Glutamatergic neuron (in vitro differentiated cells): ENCODE data around the gene ATP5PD. TPM values are rescaled to one million over a fixed set of nuclear protein-coding genes. Genes with fewer than 3 reads are reported as not detected.
"Not testable (repeated sequence)": the region's sequence is repeated elsewhere in the genome, so short reads cannot be mapped to it uniquely, and the experiment has no call there.

ENCODE experiments used
- DNase-seq: peaks from one replicate; pipeline ENCODE4 v3.0.0; 2022
- H3K27ac Mint-ChIP-seq: one replicate; pipeline ENCODE4 v1.8.0; 2020; ENCODE audit warnings: mild to moderate bottlenecking, mixed read lengths, inconsistent platforms; ENCODE audit not compliant: unreplicated experiment
- H3K27me3 Mint-ChIP-seq: one replicate; pipeline ENCODE4 v1.8.0; 2020; ENCODE audit warnings: mild to moderate bottlenecking, moderate library complexity, mixed read lengths, inconsistent platforms; ENCODE audit not compliant: unreplicated experiment
- H3K36me3 Mint-ChIP-seq: one replicate; pipeline ENCODE4 v1.8.0; 2020; ENCODE audit warnings: mild to moderate bottlenecking, mixed read lengths, inconsistent platforms; ENCODE audit not compliant: unreplicated experiment
- H3K4me1 Mint-ChIP-seq: one replicate; pipeline ENCODE4 v1.8.0; 2020; ENCODE audit warnings: mild to moderate bottlenecking, low read depth, mixed read lengths, inconsistent platforms; ENCODE audit not compliant: unreplicated experiment
- H3K4me3 Mint-ChIP-seq: one replicate; pipeline ENCODE4 v1.8.0; 2020; ENCODE audit warnings: mild to moderate bottlenecking, mixed read lengths, inconsistent platforms; ENCODE audit not compliant: unreplicated experiment
- H3K9me3 Mint-ChIP-seq: one replicate; pipeline ENCODE4 v1.8.0; 2020; ENCODE audit warnings: mild to moderate bottlenecking, moderate library complexity, mixed read lengths, inconsistent platforms; ENCODE audit not compliant: unreplicated experiment
- total RNA-seq: library from RNA; stranded (reverse); fragmentation: NEBNext Ultra II Directional; extraction: Animal tissue kit (Norgen Biotek cat#: 25700); gene quantifications from one replicate; pipeline ENCODE4 v1.2.1, GENCODE V29; 2021; ENCODE audit not compliant: unreplicated experiment
- TF ChIP-seq, protein P1 (sequence below): fragments of 200-600 bp; sonication (generic); IDR thresholded peaks from one replicate; pipeline ENCODE4 v1.5.0; 2021; ENCODE audit not compliant: partially characterized antibody, unreplicated experiment

Gene ATP5PD
- total RNA-seq, 1 donor from 2014 or later = 139 TPM

- no peak overlapping the region for H3K4me3 Mint-ChIP-seq
- peaks cover 22% of the 10 kb centered on the region for H3K4me1 Mint-ChIP-seq
- peaks cover 12% of the 10 kb centered on the region for H3K9me3 Mint-ChIP-seq
- TF ChIP-seq, protein P1, sequence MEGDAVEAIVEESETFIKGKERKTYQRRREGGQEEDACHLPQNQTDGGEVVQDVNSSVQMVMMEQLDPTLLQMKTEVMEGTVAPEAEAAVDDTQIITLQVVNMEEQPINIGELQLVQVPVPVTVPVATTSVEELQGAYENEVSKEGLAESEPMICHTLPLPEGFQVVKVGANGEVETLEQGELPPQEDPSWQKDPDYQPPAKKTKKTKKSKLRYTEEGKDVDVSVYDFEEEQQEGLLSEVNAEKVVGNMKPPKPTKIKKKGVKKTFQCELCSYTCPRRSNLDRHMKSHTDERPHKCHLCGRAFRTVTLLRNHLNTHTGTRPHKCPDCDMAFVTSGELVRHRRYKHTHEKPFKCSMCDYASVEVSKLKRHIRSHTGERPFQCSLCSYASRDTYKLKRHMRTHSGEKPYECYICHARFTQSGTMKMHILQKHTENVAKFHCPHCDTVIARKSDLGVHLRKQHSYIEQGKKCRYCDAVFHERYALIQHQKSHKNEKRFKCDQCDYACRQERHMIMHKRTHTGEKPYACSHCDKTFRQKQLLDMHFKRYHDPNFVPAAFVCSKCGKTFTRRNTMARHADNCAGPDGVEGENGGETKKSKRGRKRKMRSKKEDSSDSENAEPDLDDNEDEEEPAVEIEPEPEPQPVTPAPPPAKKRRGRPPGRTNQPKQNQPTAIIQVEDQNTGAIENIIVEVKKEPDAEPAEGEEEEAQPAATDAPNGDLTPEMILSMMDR = no peak
- no peak for DNase-seq
- H3K36me3 Mint-ChIP-seq = no peaks in the 10 kb centered on the region
- H3K27me3 Mint-ChIP-seq = peaks cover 9% of the 10 kb centered on the region
- no peak overlapping the region for H3K27ac Mint-ChIP-seq
These were observed 37.5 kb downstream of the ATP5PD start for GRCh38 chr17:75009139-75009724.

DNA sequence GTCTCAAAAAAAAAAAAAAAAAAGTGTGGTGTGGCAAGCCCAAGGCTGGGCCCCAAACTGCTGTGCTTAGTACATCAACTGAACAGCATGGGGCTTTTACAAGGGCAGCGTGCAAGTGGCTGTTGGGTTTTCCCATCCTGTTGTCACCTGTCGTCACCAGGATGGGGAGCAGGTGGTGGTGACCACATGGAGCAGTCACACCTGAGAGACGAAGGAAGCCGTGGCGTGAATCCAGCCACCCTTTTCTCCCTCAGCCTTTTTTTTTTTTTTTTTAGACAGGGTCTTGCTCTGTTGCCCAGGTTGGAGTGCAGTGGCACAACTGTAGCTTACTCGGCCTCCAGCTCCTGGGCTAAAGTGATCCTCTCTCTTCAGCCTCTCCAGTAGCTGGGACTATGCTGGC is 38.4 kb downstream of the ATP5PD start:
- Mint-ChIP-seq H3K9me3 (peaks cover 12% of the 10 kb centered on the region), H3K27ac (no peak overlapping the region), H3K27me3 (peaks cover 9% of the 10 kb centered on the region), H3K36me3 (no peaks in the 10 kb centered on the region), H3K4me1 (peaks cover 16% of the 10 kb centered on the region), H3K4me3 (no peak overlapping the region)
- TF ChIP-seq, protein P1 = no peak
- no peak for DNase-seq

- H3K9me3 Mint-ChIP-seq = peaks cover 9% of the 10 kb centered on the region
- no peak overlapping the region for H3K27ac Mint-ChIP-seq
- no peak overlapping the region for H3K4me3 Mint-ChIP-seq
These were observed 40.1 kb downstream of the ATP5PD start for GRCh38 chr17:75006653-75007052.

GRCh38 chr17:75006084-75006483 is 40.7 kb downstream of the ATP5PD start:
- DNase-seq, H3K4me1 Mint-ChIP-seq, H3K36me3 Mint-ChIP-seq, H3K27ac Mint-ChIP-seq, H3K9me3 Mint-ChIP-seq, H3K27me3 Mint-ChIP-seq: not testable (repeated sequence)
- peak overlapping the region; percentile 31 for H3K4me3 Mint-ChIP-seq

More at GRCh38 chr17:75006653-75007052, 40.1 kb downstream of the ATP5PD start:
- peaks cover 4% of the 10 kb centered on the region for H3K36me3 Mint-ChIP-seq
- peaks cover 4% of the 10 kb centered on the region for H3K27me3 Mint-ChIP-seq
- TF ChIP-seq, protein P1 = no peak
- DNase-seq = no peak
- H3K4me1 Mint-ChIP-seq = peaks cover 10% of the 10 kb centered on the region

DNA sequence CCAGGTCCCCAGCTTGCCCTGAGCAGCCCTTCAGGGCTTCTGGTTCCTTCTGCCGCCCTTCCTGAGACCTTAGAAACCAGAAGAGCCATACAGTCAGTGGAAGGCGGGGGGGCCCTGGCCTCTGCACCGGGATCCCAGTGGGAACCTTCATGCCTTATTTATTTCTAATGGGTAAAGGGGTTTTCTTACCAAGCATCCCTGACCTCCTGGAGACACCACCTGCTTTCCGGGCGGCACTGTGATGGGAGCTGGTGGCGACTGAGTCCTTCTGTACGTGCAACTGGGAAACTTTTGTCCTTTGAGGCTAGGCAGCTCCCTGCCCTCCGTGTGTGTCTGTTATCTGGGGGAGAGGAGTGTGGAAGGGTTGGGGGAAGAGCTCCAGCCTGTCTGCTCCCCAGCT is 41.5 kb downstream of the ATP5PD start:
- no peaks in the 10 kb centered on the region for H3K4me1 Mint-ChIP-seq
- H3K4me3 Mint-ChIP-seq = no peak overlapping the region
- DNase-seq = no peak
- no peak overlapping the region for H3K27ac Mint-ChIP-seq
- H3K36me3 Mint-ChIP-seq = peaks cover 4% of the 10 kb centered on the region
- H3K27me3 Mint-ChIP-seq = peaks cover 1% of the 10 kb centered on the region
- TF ChIP-seq, protein P1 = no peak
- H3K9me3 Mint-ChIP-seq = peaks cover 8% of the 10 kb centered on the region
